Keratinocyte (primary cell): ENCODE measurements around the gene FRYL. TPM values are rescaled to one million over a fixed set of nuclear protein-coding genes. Genes with fewer than 3 reads are reported as not detected.

Source experiments
- DNase-seq: peaks from one replicate; pipeline ENCODE4 v3.0.0-alpha.2; 2011; ENCODE audit warnings: low read depth, missing footprints, low spot score
- FAIRE-seq: peaks from 2 replicates; lab custom pipeline; 2011; peaks lifted over from hg19 to GRCh38; lab: Jason Lieb, UNC
- H2AFZ ChIP-seq: 2 replicates; pipeline ENCODE4 v1.6.0; 2012; ENCODE audit warnings: low read length, control low read depth, inconsistent platforms; ENCODE audit not compliant: control insufficient read depth
- H3K27ac ChIP-seq: 2 replicates; pipeline ENCODE4 v1.5.1; 2011; ENCODE audit warnings: low read length; ENCODE audit not compliant: control insufficient read depth, insufficient read depth
- H3K27me3 ChIP-seq: 3 replicates; pipeline ENCODE4 v1.6.0; 2011; ENCODE audit warnings: low read length; ENCODE audit not compliant: control insufficient read depth, insufficient read depth; ENCODE audit errors: extremely low read depth
- H3K36me3 ChIP-seq, 2 experiments: 2 replicates in 1 of 2; 3 replicates in 1 of 2; pipeline ENCODE4 v1.5.1; 2011; ENCODE audit warnings: low read length in 2 of 2, mild to moderate bottlenecking in 1 of 2; ENCODE audit not compliant: control insufficient read depth in 2 of 2, insufficient read depth in 2 of 2; ENCODE audit errors: extremely low read depth in 1 of 2
- H3K4me1 ChIP-seq: 3 replicates; pipeline ENCODE4 v1.5.1; 2011; ENCODE audit warnings: low read length; ENCODE audit not compliant: control insufficient read depth, insufficient read depth; ENCODE audit errors: extremely low read depth
- H3K4me2 ChIP-seq: 3 replicates; pipeline ENCODE4 v1.6.0; 2011; ENCODE audit warnings: low read depth, low read length; ENCODE audit not compliant: control insufficient read depth, insufficient read depth; ENCODE audit errors: extremely low read depth
- H3K4me3 ChIP-seq, 3 experiments: fragments of 200-600 bp in 1 of 3; sonication (generic) in 1 of 3; 2 replicates in 2 of 3; 3 replicates in 1 of 3; pipeline ENCODE4 v1.5.1; 2011 to 2016; ENCODE audit warnings: low read length in 3 of 3, mild to moderate bottlenecking in 3 of 3, control low read depth in 2 of 3, inconsistent platforms in 1 of 3, low read depth in 1 of 3, mixed read lengths in 1 of 3, mixed run types in 1 of 3, moderate library complexity in 1 of 3; ENCODE audit not compliant: control insufficient read depth in 2 of 3, insufficient read depth in 2 of 3; ENCODE audit errors: extremely low read depth in 1 of 3
- H3K79me2 ChIP-seq: 2 replicates; pipeline ENCODE4 v1.6.0; 2012; ENCODE audit warnings: low read length; ENCODE audit not compliant: control insufficient read depth, insufficient read depth
- H3K9ac ChIP-seq: 3 replicates; pipeline ENCODE4 v1.6.0; 2011; ENCODE audit warnings: low read length; ENCODE audit not compliant: control insufficient read depth, insufficient read depth; ENCODE audit errors: extremely low read depth
- H3K9me1 ChIP-seq: 3 replicates; pipeline ENCODE4 v1.6.0; 2011; ENCODE audit warnings: low read length; ENCODE audit not compliant: control insufficient read depth, insufficient read depth; ENCODE audit errors: extremely low read depth
- H3K9me3 ChIP-seq: 2 replicates; pipeline ENCODE4 v1.5.1; 2012; ENCODE audit warnings: low read depth, low read length; ENCODE audit not compliant: control insufficient read depth
- H4K20me1 ChIP-seq: 3 replicates; pipeline ENCODE4 v1.6.0; 2011; ENCODE audit warnings: low read length; ENCODE audit not compliant: control insufficient read depth, insufficient read depth; ENCODE audit errors: extremely low read depth
- CTCF ChIP-seq, 3 experiments: IDR thresholded peaks in 1 of 3; conservative IDR thresholded peaks in 1 of 3; optimal IDR thresholded peaks in 1 of 3; 2 replicates in 2 of 3; 3 replicates in 1 of 3; pipeline versions ENCODE3 to v1.5.1; 2011; ENCODE audit warnings: low read length in 3 of 3, mild to moderate bottlenecking in 3 of 3, moderate library complexity in 2 of 3, control low read depth in 1 of 3, inconsistent platforms in 1 of 3; ENCODE audit not compliant: insufficient read depth in 2 of 3; ENCODE audit errors: extremely low read depth in 1 of 3
- EZH2 ChIP-seq: IDR thresholded peaks from one replicate; pipeline ENCODE4 v1.6.1; 2012; ENCODE audit warnings: inconsistent platforms, mild to moderate bottlenecking, low read length, moderate library complexity
- dilution Hi-C: fragments of 300-500 bp; cut with MboI; formaldehyde crosslinking; loops from one replicate; pipeline ENCODE4 v1.7.0; 2020; ENCODE audit warnings: low sequenced_read_pairs; ENCODE audit not compliant: extremely low pct_ligation_motif_present
- polyA plus RNA-seq, 5 experiments: library from polyadenylated mRNA; depleted of rRNA in 3 of 5; stranded (reverse) in 3 of 5; stranded (forward) in 1 of 5; unstranded in 1 of 5; fragments of >200 nt; gene quantifications; 1 replicate in 1 of 5; 2 replicates in 3 of 5; 3 replicates in 1 of 5; pipeline versions ENCODE4 v1.2.1 to v1.2.3, GENCODE V29; 2011 to 2012; ENCODE audit warnings: missing spikeins in 2 of 5, low read depth in 1 of 5, low replicate concordance in 1 of 5

FRYL gene
- polyA plus RNA-seq, 1 donor (not counting 4 experiments of a cell fraction or from before 2014, with no cell fraction given): 40.4 TPM

- H3K79me2 ChIP-seq: no peaks in the 10 kb centered on the region
- H3K9me1 ChIP-seq: no peaks in the 10 kb centered on the region
- dilution Hi-C loops: no loop called here
- no peak for DNase-seq
- no peak overlapping the region for H2AFZ ChIP-seq
- H3K27me3 ChIP-seq: no peaks in the 10 kb centered on the region
- no peaks in the 10 kb centered on the region for H3K4me1 ChIP-seq
- no peak for FAIRE-seq
- no peak overlapping the region for H3K4me3 ChIP-seq
- TF ChIP-seq EZH2 (no peak), CTCF (optimal IDR thresholded peaks at IDR 0.05 in 1 of 3, IDR thresholded peaks at IDR 0.05 in 1 of 3, conservative IDR thresholded peaks at IDR 0.05 in 1 of 3; ENCODE audit: extremely low read depth in 1 of 3, insufficient read depth in 2 of 3, low read length in 3 of 3) (no peak)
- no peaks in the 10 kb centered on the region for H3K9me3 ChIP-seq
- H3K9ac ChIP-seq: no peak overlapping the region
- H3K4me2 ChIP-seq: no peak overlapping the region
- no peaks in the 10 kb centered on the region for H4K20me1 ChIP-seq
- H3K36me3 ChIP-seq: peaks cover 7 to 26% of the 10 kb centered on the region in 2 experiments
- H3K27ac ChIP-seq: no peak overlapping the region
These were observed 191.6 kb downstream of the FRYL start for GRCh38 chr4:48588230-48589097.

GRCh38 chr4:48585401-48585800 is 194.7 kb downstream of the FRYL start:
- no peak overlapping the region for H3K27ac ChIP-seq
- H3K36me3 ChIP-seq: peaks cover 5 to 28% of the 10 kb centered on the region in 2 experiments
- H3K4me2 ChIP-seq: no peak overlapping the region
- no peaks in the 10 kb centered on the region for H3K79me2 ChIP-seq
- FAIRE-seq: no peak
- no peaks in the 10 kb centered on the region for H3K9me1 ChIP-seq
- no peaks in the 10 kb centered on the region for H3K9me3 ChIP-seq
- no peaks in the 10 kb centered on the region for H4K20me1 ChIP-seq
- H3K4me3 ChIP-seq: no peak overlapping the region
- no peaks in the 10 kb centered on the region for H3K4me1 ChIP-seq
- no peaks in the 10 kb centered on the region for H3K27me3 ChIP-seq
- H3K9ac ChIP-seq: no peak overlapping the region
- no peak for DNase-seq
- H2AFZ ChIP-seq: no peak overlapping the region
- dilution Hi-C loops: no loop called here
- TF ChIP-seq EZH2: no peak
- no peak for TF ChIP-seq CTCF (optimal IDR thresholded peaks at IDR 0.05 in 1 of 3, IDR thresholded peaks at IDR 0.05 in 1 of 3, conservative IDR thresholded peaks at IDR 0.05 in 1 of 3; ENCODE audit: extremely low read depth in 1 of 3, insufficient read depth in 2 of 3, low read length in 3 of 3)
